ENCODE data around the gene ERAP2. TPM values are rescaled to one million over a fixed set of nuclear protein-coding genes. Genes with fewer than 3 reads are reported as not detected.

ERAP2 gene
- total RNA-seq, 4 donors from 2014 or later: 9.2 to 19.2 (median 14.0) TPM

DNA sequence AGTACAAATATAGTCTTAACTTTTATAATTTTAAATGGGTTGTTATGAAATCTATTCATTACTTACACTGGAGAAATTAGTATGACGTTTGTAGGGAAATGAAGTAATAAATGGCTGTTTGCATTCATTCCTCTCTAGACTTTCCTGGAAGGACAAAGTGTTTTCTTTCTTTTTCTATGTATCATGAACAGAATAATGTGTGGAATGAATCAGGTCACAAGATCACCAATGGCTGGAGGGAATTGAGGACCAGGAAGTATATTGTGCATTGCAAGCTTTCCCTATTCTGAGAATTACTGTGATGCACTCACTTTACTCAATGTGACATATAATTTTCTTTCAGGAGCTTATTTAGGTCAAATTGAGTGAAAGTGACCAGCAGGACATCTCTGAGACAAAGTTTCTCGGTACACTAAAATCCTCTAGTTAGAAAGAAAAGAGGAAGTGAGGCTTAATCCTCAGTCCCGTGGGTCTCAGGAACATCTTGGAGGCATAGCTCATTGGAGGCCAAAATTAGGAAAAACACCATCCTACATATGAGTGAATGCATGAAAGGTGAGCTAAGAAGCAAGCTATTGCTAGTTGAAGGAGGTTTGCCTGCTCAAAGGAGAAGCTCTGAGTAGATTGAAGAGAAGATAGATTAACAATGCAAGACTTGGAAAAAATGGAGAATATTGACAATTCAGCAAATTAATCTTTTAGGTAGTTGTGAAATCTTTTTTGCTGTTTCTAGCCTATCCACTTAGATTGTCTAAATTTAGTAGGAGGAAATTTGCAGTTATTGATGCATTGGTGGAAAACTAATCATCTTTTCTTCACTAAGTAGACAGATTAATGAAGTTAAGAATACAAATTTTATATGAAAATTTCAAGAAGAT, 28.0 kb downstream of the ERAP2 start:
- WGBS, 2 donors: 74 to 79% methylated on average over 3 of the region's 3 CpGs
- Histone ChIP-seq H3K4me1 (no peaks in the 10 kb centered on the region), H3K4me3 (replicated peaks in 1 of 3) (no peak overlapping the region), H3K27me3 (no peaks in the 10 kb centered on the region), H3K9me3 (no peaks in the 10 kb centered on the region), H3K36me3 (no peaks in the 10 kb centered on the region), H3K27ac (no peak overlapping the region)
- TF ChIP-seq, protein P1, sequence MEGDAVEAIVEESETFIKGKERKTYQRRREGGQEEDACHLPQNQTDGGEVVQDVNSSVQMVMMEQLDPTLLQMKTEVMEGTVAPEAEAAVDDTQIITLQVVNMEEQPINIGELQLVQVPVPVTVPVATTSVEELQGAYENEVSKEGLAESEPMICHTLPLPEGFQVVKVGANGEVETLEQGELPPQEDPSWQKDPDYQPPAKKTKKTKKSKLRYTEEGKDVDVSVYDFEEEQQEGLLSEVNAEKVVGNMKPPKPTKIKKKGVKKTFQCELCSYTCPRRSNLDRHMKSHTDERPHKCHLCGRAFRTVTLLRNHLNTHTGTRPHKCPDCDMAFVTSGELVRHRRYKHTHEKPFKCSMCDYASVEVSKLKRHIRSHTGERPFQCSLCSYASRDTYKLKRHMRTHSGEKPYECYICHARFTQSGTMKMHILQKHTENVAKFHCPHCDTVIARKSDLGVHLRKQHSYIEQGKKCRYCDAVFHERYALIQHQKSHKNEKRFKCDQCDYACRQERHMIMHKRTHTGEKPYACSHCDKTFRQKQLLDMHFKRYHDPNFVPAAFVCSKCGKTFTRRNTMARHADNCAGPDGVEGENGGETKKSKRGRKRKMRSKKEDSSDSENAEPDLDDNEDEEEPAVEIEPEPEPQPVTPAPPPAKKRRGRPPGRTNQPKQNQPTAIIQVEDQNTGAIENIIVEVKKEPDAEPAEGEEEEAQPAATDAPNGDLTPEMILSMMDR (IDR thresholded peaks at IDR 0.05): no peak
- no peak for TF ChIP-seq POLR2A (IDR thresholded peaks at IDR 0.05)
- no peak for DNase-seq
- intact Hi-C loops (cut with DNase I): no loop called here

DNA sequence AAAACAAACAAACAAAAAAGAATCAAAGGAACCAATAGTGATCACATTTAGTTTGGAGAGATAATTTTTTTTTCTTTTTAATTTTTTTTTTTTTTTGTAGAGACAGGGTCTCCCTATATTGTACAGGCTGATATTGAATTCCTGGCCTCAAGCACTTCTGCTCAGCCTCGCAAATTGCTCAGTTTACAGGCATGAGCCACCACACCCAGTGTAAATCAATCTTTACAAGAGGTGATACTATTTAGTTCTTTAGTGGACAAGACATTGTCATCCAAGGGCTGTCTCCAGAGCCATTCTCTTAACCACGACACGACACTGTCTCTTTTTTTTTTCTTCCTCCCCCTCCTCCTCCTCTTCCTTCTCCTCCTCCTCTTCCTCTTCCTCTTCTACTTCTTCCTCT, 29.6 kb downstream of the ERAP2 start:
- H3K36me3 ChIP-seq: no peaks in the 10 kb centered on the region

DNA sequence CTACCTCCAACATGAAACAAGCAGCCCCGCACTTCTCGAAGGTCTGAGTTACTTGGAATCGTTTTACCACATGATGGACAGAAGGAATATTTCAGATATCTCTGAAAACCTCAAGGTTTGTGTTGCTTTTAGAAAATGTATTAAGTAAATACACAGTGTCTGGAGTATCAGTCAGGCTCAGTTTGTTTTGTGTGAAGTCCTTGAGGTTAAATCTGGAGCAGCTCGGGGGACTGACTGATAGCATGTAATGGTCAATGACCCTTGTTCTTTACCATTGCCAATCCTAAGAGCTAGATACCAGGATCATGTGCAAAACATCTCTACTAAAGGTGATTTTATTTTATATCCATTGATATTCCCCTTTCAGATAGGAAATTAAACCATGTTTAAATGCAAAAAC, 32.7 kb downstream of the ERAP2 start:
- no peak for DNase-seq
- Histone ChIP-seq H3K9me3 (no peaks in the 10 kb centered on the region), H3K36me3 (no peaks in the 10 kb centered on the region), H3K4me3 (replicated peaks in 1 of 3) (no peak overlapping the region), H3K4me1 (no peaks in the 10 kb centered on the region), H3K27me3 (no peaks in the 10 kb centered on the region), H3K27ac (no peak overlapping the region)
- intact Hi-C loops (cut with DNase I): no loop called here
- 67 to 80% methylated on average over 4 of the region's 4 CpGs for WGBS, 2 donors
- no peak for TF ChIP-seq POLR2A (IDR thresholded peaks at IDR 0.05)
- TF ChIP-seq, protein P1 (IDR thresholded peaks at IDR 0.05): no peak

More for the DNA sequence above, 29.6 kb downstream of the ERAP2 start:
- Histone ChIP-seq H3K4me3 (replicated peaks in 1 of 3) (no peak overlapping the region), H3K27me3 (no peaks in the 10 kb centered on the region), H3K4me1 (no peaks in the 10 kb centered on the region), H3K9me3 (no peaks in the 10 kb centered on the region), H3K27ac (no peak overlapping the region)
- intact Hi-C loops (cut with DNase I): no loop called here
- no peak for TF ChIP-seq POLR2A (IDR thresholded peaks at IDR 0.05)
- TF ChIP-seq, protein P1 (IDR thresholded peaks at IDR 0.05): no peak
- no peak for DNase-seq
- 95 to 97% methylated on average over 3 of the region's 3 CpGs for WGBS, 2 donors

DNA sequence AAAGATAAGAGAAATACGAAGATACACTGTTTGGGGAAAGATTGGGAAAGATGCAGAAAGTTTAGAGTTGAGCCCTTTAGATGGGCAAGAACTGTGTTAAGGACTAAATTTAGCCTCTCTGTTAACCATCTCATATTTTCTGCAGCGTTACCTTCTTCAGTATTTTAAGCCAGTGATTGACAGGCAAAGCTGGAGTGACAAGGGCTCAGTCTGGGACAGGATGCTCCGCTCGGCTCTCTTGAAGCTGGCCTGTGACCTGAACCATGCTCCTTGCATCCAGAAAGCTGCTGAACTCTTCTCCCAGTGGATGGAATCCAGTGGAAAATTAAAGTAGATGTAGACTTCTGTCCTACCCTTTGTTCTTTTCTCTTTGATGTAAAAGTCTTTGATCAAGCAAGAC, 33.1 kb downstream of the ERAP2 start:
- TF ChIP-seq POLR2A (IDR thresholded peaks at IDR 0.05): no peak
- TF ChIP-seq, protein P1 (IDR thresholded peaks at IDR 0.05): no peak
- Histone ChIP-seq H3K9me3 (no peaks in the 10 kb centered on the region), H3K27me3 (no peaks in the 10 kb centered on the region), H3K4me3 (replicated peaks in 1 of 3) (no peak overlapping the region), H3K27ac (no peak overlapping the region), H3K36me3 (no peaks in the 10 kb centered on the region), H3K4me1 (no peaks in the 10 kb centered on the region)
- intact Hi-C loops (cut with DNase I): no loop called here
- 95 to 96% methylated on average over 4 of the region's 4 CpGs for WGBS, 2 donors
- no peak for DNase-seq

DNA sequence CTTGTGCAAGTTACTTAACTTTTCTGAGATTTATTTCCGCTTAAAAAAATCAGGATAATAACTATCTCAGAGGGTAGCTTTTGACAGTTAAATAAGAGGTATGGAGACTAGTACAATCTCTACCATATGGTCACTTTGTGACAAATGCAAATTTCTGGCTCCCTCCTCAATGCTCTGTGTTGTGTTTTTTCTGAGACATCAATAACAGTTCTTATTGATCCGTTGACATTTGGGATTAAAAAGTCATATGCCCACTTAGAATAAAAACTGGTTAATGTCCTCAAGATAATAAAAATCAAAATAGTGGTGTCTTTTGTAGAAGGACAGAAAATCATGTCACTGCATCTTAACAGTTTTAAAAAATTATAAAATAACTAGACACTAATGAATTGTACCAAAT, 34.8 kb downstream of the ERAP2 start:
- intact Hi-C loops (cut with DNase I): no loop called here
- 97 to 99% methylated on average over 2 of the region's 2 CpGs for WGBS, 2 donors
- no peak for DNase-seq
- Histone ChIP-seq H3K4me3 (replicated peaks in 1 of 3) (no peak overlapping the region), H3K4me1 (no peaks in the 10 kb centered on the region), H3K9me3 (no peaks in the 10 kb centered on the region), H3K36me3 (no peaks in the 10 kb centered on the region), H3K27me3 (no peaks in the 10 kb centered on the region), H3K27ac (no peak overlapping the region)
- TF ChIP-seq, protein P1 (IDR thresholded peaks at IDR 0.05): no peak
- no peak for TF ChIP-seq POLR2A (IDR thresholded peaks at IDR 0.05)
